Stomach (tissue), 9 donors: ENCODE data around the gene MKKS. TPM values are rescaled to one million over a fixed set of nuclear protein-coding genes. Genes with fewer than 3 reads are reported as not detected.
"Not testable (repeated sequence)": the region's sequence is repeated elsewhere in the genome, so short reads cannot be mapped to it uniquely, and the experiment has no call there.

Experiments used
- DNase-seq, 2 donors: peaks; one replicate each; pipeline versions ENCODE4 v3.0.0 to v3.0.0-alpha.2; 2013 to 2019
- H3K27ac ChIP-seq, 5 donors: fragments of 200-600 bp in 4 of 5; sonication (generic) in 4 of 5; one replicate each; pipeline ENCODE4 v1.5.1; 2013 to 2019; ENCODE audit warnings: mild to moderate bottlenecking in 1 of 5, moderate library complexity in 1 of 5
- H3K27me3 ChIP-seq, 3 donors: fragments of 200-600 bp; sonication (generic); one replicate each; pipeline ENCODE4 v1.5.1; 2017 to 2019; ENCODE audit warnings: mixed run types in 1 of 3
- H3K36me3 ChIP-seq, 4 donors: fragments of 200-600 bp; sonication (generic); 1 replicate in 3 of 4; 2 replicates in 1 of 4; pipeline ENCODE4 v1.5.1; 2016 to 2019
- H3K4me1 ChIP-seq, 4 donors: fragments of 200-600 bp; sonication (generic); one replicate each; pipeline ENCODE4 v1.5.1; 2016 to 2019
- H3K4me3 ChIP-seq, 4 donors: fragments of 200-600 bp; sonication (generic) in 3 of 4; one replicate each; pipeline ENCODE4 v1.5.1; 2016 to 2019; ENCODE audit warnings: mild to moderate bottlenecking in 1 of 4
- H3K9me3 ChIP-seq, 4 donors: fragments of 200-600 bp; sonication (generic); one replicate each; pipeline ENCODE4 v1.5.1; 2016 to 2019
- CTCF ChIP-seq, 7 experiments: fragments of 450-650 bp in 4 of 7; fragments of 200-600 bp in 3 of 7; sonication (generic) in 3 of 7; IDR thresholded peaks; one replicate each; pipeline ENCODE4 v1.5.1; 2016 to 2019; ENCODE audit warnings: antibody characterized with exemption in 7 of 7, control low read depth in 2 of 7, mild to moderate bottlenecking in 1 of 7
- EP300 ChIP-seq: sonication (generic); formaldehyde crosslinking; IDR thresholded peaks from one replicate; pipeline ENCODE4 v1.6.1; 2017; ENCODE audit warnings: antibody characterized with exemption
- POLR2A ChIP-seq, 4 donors: fragments of 450-650 bp; IDR thresholded peaks; one replicate each; pipeline ENCODE4 v1.6.1; 2016; ENCODE audit warnings: antibody characterized with exemption in 4 of 4, control low read depth in 2 of 4, mild to moderate bottlenecking in 1 of 4, moderate library complexity in 1 of 4
- POLR2AphosphoS5 ChIP-seq, 3 donors: sonication (generic); formaldehyde crosslinking; IDR thresholded peaks; one replicate each; pipeline ENCODE4 v1.6.1; 2016; ENCODE audit warnings: antibody characterized with exemption in 3 of 3
- WGBS, 5 donors: extraction: QIAGEN DNeasy Blood & Tissue Kit in 3 of 5; methylation state at CpG; one replicate each; pipeline versions ENCODE4 v1.1.5 to v1.1.7; 2013 to 2018; 5-methylcytosine and 5-hydroxymethylcytosine counted together
- intact Hi-C: fragments of 100-400 bp; cut with DNase I; formaldehyde crosslinking; loops from one replicate; pipeline ENCODE4 v1.15.1; 2023; ENCODE audit warnings: low total_unique reads
- polyA plus RNA-seq, 3 donors: library from polyadenylated mRNA; stranded (reverse); fragments of 200-250 nt; gene quantifications; one replicate each; pipeline ENCODE4 v1.2.3, GENCODE V29; 2013
- total RNA-seq, 5 donors: library from RNA; depleted of rRNA; stranded (reverse); fragments of >200 nt; gene quantifications; one replicate each; pipeline versions ENCODE4 v1.1.0 to v1.2.3, GENCODE V29; 2014 to 2016
- donor health status: healthy with polysubstance abuse.
- donor health status: Bipolar disorder and iron deficiency.
- donor health status: healthy.

MKKS gene
- total and polyA plus RNA-seq, 8 donors = 6.1 to 18.6 (median 12.3) TPM

GRCh38 chr20:10427060-10427692 is 6.8 kb downstream of the MKKS start:
- Histone ChIP-seq H3K9me3 (no peaks in the 10 kb centered on the region), H3K27me3 (no peaks in the 10 kb centered on the region), H3K4me3 (no peak overlapping the region), H3K4me1 (peaks cover 11 to 67% (median 38%) of the 10 kb centered on the region in 4 donors), H3K27ac (no peak overlapping the region), H3K36me3 (peaks cover 0 to 4% (median 2%) of the 10 kb centered on the region in 4 donors)
- intact Hi-C loops = no loop called here
- DNase-seq = peak; percentile 60 to 81
- WGBS, 5 donors = 12 to 24% (median 19%) methylated on average over 3 of the region's 3 CpGs
- TF ChIP-seq POLR2AphosphoS5 (IDR thresholded peaks at IDR 0.05) (no peak), CTCF (IDR thresholded peaks at IDR 0.05) (peak in 5 of 7 experiments; percentile 57 to 72 (median 63)), POLR2A (IDR thresholded peaks at IDR 0.05) (no peak), EP300 (no peak)

DNA sequence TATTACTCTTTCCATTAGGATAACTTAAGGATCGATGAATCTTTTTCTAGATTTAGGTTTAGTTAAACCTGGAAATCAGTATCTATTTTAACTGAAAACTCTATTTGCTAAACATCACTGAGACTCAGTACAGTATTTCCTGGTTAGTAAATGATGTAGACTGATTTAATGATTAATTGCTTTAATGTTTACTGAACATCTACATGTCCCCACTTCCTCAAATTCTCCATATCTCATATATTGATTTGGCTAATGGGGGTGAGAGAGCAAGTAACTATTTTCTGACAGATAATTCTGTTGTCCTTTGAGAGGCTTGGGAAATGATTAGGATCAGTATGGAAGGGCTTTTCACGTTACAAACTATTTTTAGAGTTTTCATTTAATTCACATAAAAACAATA is 10.3 kb downstream of the MKKS start:
- H3K4me3 ChIP-seq = no peak overlapping the region
- H3K27me3 ChIP-seq = no peaks in the 10 kb centered on the region
- H3K36me3 ChIP-seq = peaks cover 4 to 16% (median 14%) of the 10 kb centered on the region in 4 donors
- WGBS, 5 donors = 45 to 62% (median 57%) methylated on average over 2 of the region's 2 CpGs
- H3K27ac ChIP-seq = no peak overlapping the region
- no peaks in the 10 kb centered on the region for H3K9me3 ChIP-seq
- peaks cover 0 to 38% (median 18%) of the 10 kb centered on the region in 4 donors for H3K4me1 ChIP-seq
- intact Hi-C loops = no loop called here
- no peak for TF ChIP-seq CTCF (IDR thresholded peaks at IDR 0.05)
- TF ChIP-seq EP300 = no peak
- DNase-seq = no peak

- TF ChIP-seq EP300 (no peak), POLR2A (IDR thresholded peaks at IDR 0.05) (no peak), POLR2AphosphoS5 (IDR thresholded peaks at IDR 0.05) (no peak), CTCF (IDR thresholded peaks at IDR 0.05) (no peak)
- 88 to 94% (median 89%) methylated on average over 5 of the region's 5 CpGs for WGBS, 5 donors
- Histone ChIP-seq H3K9me3 (no peaks in the 10 kb centered on the region), H3K4me3 (no peak overlapping the region), H3K36me3 (peaks cover 4 to 33% (median 24%) of the 10 kb centered on the region in 4 donors), H3K27ac (no peak overlapping the region), H3K4me1 (peaks cover 0 to 38% (median 14%) of the 10 kb centered on the region in 4 donors), H3K27me3 (no peaks in the 10 kb centered on the region)
- intact Hi-C loops = no loop called here
- no peak for DNase-seq
These were observed 14.4 kb downstream of the MKKS start for GRCh38 chr20:10419550-10420133.

DNA sequence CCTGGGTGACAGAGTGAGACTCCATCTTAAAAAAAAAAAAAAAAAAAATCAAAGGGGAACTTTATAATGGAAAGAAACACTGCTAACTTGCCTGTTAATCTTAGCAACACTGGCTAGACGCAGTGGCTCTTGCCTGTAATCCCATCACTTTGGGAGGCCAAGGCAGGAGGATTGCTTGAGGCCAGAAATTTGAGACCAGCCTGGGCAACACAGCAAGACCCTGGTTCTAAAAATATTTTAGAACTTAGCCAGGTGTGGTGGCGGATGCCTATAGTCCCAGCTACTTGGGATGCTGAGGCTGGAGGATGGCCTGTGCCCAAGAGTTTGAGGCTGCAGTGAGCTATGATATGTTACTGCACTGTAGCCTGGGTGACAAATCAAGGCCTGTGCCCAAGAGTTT is 16.8 kb downstream of the MKKS start:
- Histone ChIP-seq H3K36me3 (peaks cover 4 to 48% (median 36%) of the 10 kb centered on the region in 4 donors), H3K4me1 (peaks cover 0 to 23% (median 8%) of the 10 kb centered on the region in 4 donors)
- H3K9me3 ChIP-seq, H3K27me3 ChIP-seq, H3K27ac ChIP-seq, intact Hi-C loops, H3K4me3 ChIP-seq, DNase-seq: not testable (repeated sequence)
- 92 to 100% (median 97%) methylated on average over 2 of the region's 2 CpGs for WGBS, 5 donors
